ENCODE results near the gene GORASP2. TPM values are rescaled to one million over a fixed set of nuclear protein-coding genes. Genes with fewer than 3 reads are reported as not detected.
"Not testable (repeated sequence)": the region's sequence is repeated elsewhere in the genome, so short reads cannot be mapped to it uniquely, and the experiment has no call there.

GORASP2 gene
- total and polyA plus RNA-seq, 3 donors from 2014 or later, result 67.2 to 119 (median 67.3) TPM

- Histone ChIP-seq H3K36me3 (ENCODE audit: low read depth, missing control alignments) (no peaks in the 10 kb centered on the region), H3K27ac (no peak overlapping the region), H3K9me3 (no peaks in the 10 kb centered on the region), H3K4me1 (no peaks in the 10 kb centered on the region), H3K4me3 (no peak overlapping the region), H3K27me3 (no peaks in the 10 kb centered on the region)
- TF ChIP-seq CTCF (IDR thresholded peaks at IDR 0.05) (no peak), POLR2A (IDR thresholded peaks at IDR 0.05) (no peak)
- intact Hi-C loops (cut with DNase I; ENCODE audit: low total_unique reads), result no loop called here
- 79% methylated on average over 5 of the region's 5 CpGs for WGBS, 2 donors
- no peak for DNase-seq
Observed at GRCh38 chr2:170911314-170911889, 17.7 kb upstream of the GORASP2 start.

- H3K36me3 ChIP-seq (ENCODE audit: low read depth, missing control alignments); DNase-seq; H3K27me3 ChIP-seq; intact Hi-C loops (cut with DNase I; ENCODE audit: low total_unique reads); H3K4me1 ChIP-seq; H3K9me3 ChIP-seq; H3K27ac ChIP-seq; H3K4me3 ChIP-seq: not testable (repeated sequence)
- 79 to 95% methylated on average over 6 to 17 of the region's 17 CpGs for WGBS, 2 donors
Observed at GRCh38 chr2:170914994-170915666, 13.9 kb upstream of the GORASP2 start.

- 94 to 96% methylated on average over 6 to 11 of the region's 11 CpGs for WGBS, 2 donors
- no peak for DNase-seq
- H3K27ac ChIP-seq, result no peak overlapping the region
- H3K9me3 ChIP-seq, result no peaks in the 10 kb centered on the region
- H3K4me1 ChIP-seq, result no peaks in the 10 kb centered on the region
- no peaks in the 10 kb centered on the region for H3K36me3 ChIP-seq (ENCODE audit: low read depth, missing control alignments)
- no peaks in the 10 kb centered on the region for H3K27me3 ChIP-seq
- no peak overlapping the region for H3K4me3 ChIP-seq
- TF ChIP-seq CTCF (IDR thresholded peaks at IDR 0.05), result no peak
- TF ChIP-seq POLR2A (IDR thresholded peaks at IDR 0.05), result no peak
- intact Hi-C loops (cut with DNase I; ENCODE audit: low total_unique reads), result no loop called here
Observed at GRCh38 chr2:170917219-170917913, 11.7 kb upstream of the GORASP2 start.

- H3K4me3 ChIP-seq, result no peak overlapping the region
Observed at GRCh38 chr2:170917957-170918356, 11.1 kb upstream of the GORASP2 start.

GRCh38 chr2:170921873-170922272, 7.2 kb upstream of the GORASP2 start:
- 81 to 86% methylated on average over 2 of the region's 2 CpGs for WGBS, 2 donors
- DNase-seq; intact Hi-C loops (cut with DNase I; ENCODE audit: low total_unique reads); H3K4me1 ChIP-seq; H3K9me3 ChIP-seq; H3K36me3 ChIP-seq (ENCODE audit: low read depth, missing control alignments); H3K27ac ChIP-seq; H3K27me3 ChIP-seq; H3K4me3 ChIP-seq: not testable (repeated sequence)

More at GRCh38 chr2:170917957-170918356, 11.1 kb upstream of the GORASP2 start:
- H3K27me3 ChIP-seq, result no peaks in the 10 kb centered on the region
- intact Hi-C loops (cut with DNase I; ENCODE audit: low total_unique reads), result no loop called here
- DNase-seq, result no peak
- H3K36me3 ChIP-seq (ENCODE audit: low read depth, missing control alignments), result no peaks in the 10 kb centered on the region
- H3K9me3 ChIP-seq, result no peaks in the 10 kb centered on the region
- 97% methylated on average over 5 of the region's 5 CpGs for WGBS, 2 donors
- TF ChIP-seq POLR2A (IDR thresholded peaks at IDR 0.05) (no peak), CTCF (IDR thresholded peaks at IDR 0.05) (no peak)
- no peak overlapping the region for H3K27ac ChIP-seq
- H3K4me1 ChIP-seq, result no peaks in the 10 kb centered on the region

Measured in testis (tissue), 3 donors.